Ectodermal cell (in vitro differentiated cells): Measurements from ENCODE around the gene GREB1L.
"Not testable (repeated sequence)": the region's sequence is repeated elsewhere in the genome, so short reads cannot be mapped to it uniquely, and the experiment has no call there.

Experiments
- H3K27ac ChIP-seq: 2 replicates; pipeline ENCODE4 v1.7.0; 2013; ENCODE audit warnings: mild to moderate bottlenecking, low read depth, low read length; ENCODE audit not compliant: insufficient read depth, poor library complexity, severe bottlenecking
- H3K27me3 ChIP-seq: 2 replicates; pipeline ENCODE4 v1.7.0; 2013; ENCODE audit warnings: mild to moderate bottlenecking, low read length; ENCODE audit not compliant: insufficient read depth, control insufficient read depth, poor library complexity, severe bottlenecking
- H3K36me3 ChIP-seq: one replicate; pipeline ENCODE4 v1.7.0; 2013; ENCODE audit warnings: low read length; ENCODE audit not compliant: control insufficient read depth, insufficient read depth
- H3K4me1 ChIP-seq: one replicate; pipeline ENCODE4 v1.7.0; 2013; ENCODE audit warnings: low read length; ENCODE audit not compliant: control insufficient read depth, insufficient read depth
- H3K4me3 ChIP-seq: 2 replicates; pipeline ENCODE4 v1.7.0; 2013; ENCODE audit warnings: low read depth, low read length, control low read depth; ENCODE audit not compliant: insufficient read depth
- H3K9me3 ChIP-seq: 2 replicates; pipeline ENCODE4 v1.7.0; 2013; ENCODE audit warnings: mild to moderate bottlenecking, low read length, moderate library complexity; ENCODE audit not compliant: control insufficient read depth
- WGBS, 2 experiments: methylation state at CpG; one replicate each; pipeline ENCODE4 v1.1.7; 2013; ENCODE audit warnings: missing lambda C conversion rate in 2 of 2; 5-methylcytosine and 5-hydroxymethylcytosine counted together

The GREB1L gene

DNA sequence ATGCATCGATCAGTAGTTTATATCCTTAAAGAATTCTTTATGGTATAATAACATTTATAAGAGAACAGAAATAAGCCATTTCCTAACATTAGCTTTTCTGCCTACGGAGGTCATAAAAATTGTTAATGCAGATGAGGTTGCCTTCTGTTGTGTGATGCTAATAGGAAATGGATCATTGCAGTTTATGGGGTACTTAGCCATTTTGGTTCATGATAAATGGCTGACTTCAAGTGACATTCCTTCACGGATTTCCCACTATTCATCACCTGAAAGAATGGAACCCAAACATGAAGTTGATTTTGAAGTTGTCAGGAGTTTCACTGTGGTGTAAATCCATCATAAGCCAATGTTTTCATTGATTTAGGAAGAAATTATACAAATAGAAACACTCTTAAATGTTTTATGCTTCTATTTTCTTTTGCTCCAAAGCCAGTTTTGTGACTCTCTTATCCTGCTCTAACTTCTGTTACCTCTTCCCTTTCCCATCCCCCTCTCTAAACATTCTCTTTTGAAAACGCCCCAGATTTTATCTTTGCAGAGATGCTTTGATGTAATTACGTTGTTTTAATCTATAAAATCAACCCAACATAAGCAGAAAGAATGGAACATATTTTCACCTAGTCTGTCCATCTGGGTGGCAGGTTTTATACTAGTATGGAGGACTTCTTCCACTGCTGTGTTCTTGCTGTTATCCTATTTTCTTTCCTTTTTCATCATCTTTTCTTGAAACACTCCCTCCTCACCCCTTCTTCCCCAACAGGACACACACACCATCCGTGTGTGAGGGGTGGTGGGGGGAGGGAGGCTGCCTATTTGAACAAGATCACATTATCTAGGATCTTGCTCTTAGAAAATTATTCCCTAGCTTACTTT is 58.2 kb downstream of the GREB1L start:
- Histone ChIP-seq H3K4me1 (peaks cover 36% of the 10 kb centered on the region), H3K27me3 (no peaks in the 10 kb centered on the region), H3K4me3 (no peak overlapping the region), H3K9me3 (no peaks in the 10 kb centered on the region), H3K36me3 (no peaks in the 10 kb centered on the region), H3K27ac (peak overlapping the region; percentile 22)
- WGBS, 2 experiments, result 73% methylated on average over 4 of the region's 6 CpGs; no CpG with 5 or more reads in 1 of the 2 experiments

DNA sequence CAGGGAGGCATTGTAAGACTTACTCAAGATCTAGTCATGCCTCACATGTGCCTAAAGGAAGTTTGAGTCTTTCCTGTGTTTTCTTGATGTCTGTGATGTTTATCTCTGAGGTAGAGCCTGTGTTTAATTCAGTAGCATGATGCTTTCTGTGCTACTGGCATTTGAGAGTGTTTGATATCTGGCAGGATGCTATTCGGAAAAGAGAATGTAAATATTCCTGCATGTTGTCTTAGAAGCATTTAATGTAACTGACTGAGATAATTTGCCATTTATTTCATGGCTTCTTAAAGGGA is 58.8 kb downstream of the GREB1L start:
- Histone ChIP-seq H3K27ac (peak overlapping the region; percentile 22), H3K36me3 (no peaks in the 10 kb centered on the region), H3K4me3 (no peak overlapping the region), H3K9me3 (no peaks in the 10 kb centered on the region), H3K27me3 (no peaks in the 10 kb centered on the region), H3K4me1 (peaks cover 39% of the 10 kb centered on the region)
- WGBS, 2 experiments, result 84 to 87% methylated on average over 1 of the region's 1 CpG

DNA sequence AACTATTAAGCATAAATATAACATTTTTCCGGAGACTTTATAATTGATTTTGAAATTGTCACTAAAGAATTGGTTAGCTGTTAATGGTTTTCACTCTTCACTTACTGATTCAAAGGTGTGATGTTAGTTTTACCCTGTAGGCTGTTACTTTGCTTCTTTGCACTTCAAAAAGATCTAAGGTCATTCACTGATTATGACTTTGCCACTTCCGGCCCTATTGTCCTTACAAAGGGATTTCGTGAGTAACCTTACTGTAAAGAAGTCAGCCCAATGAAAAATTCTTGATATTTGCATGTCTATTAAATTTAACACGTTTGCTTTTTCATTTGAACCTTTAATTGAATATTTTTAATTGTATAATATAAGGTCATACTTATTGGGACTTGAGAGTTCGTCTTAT is 61.4 kb downstream of the GREB1L start:
- Histone ChIP-seq H3K27ac (no peak overlapping the region), H3K4me1 (peaks cover 56% of the 10 kb centered on the region), H3K36me3 (no peaks in the 10 kb centered on the region), H3K27me3 (no peaks in the 10 kb centered on the region), H3K9me3 (no peaks in the 10 kb centered on the region), H3K4me3 (no peak overlapping the region)
- WGBS, 2 experiments, result 75 to 80% methylated on average over 4 of the region's 5 CpGs

DNA sequence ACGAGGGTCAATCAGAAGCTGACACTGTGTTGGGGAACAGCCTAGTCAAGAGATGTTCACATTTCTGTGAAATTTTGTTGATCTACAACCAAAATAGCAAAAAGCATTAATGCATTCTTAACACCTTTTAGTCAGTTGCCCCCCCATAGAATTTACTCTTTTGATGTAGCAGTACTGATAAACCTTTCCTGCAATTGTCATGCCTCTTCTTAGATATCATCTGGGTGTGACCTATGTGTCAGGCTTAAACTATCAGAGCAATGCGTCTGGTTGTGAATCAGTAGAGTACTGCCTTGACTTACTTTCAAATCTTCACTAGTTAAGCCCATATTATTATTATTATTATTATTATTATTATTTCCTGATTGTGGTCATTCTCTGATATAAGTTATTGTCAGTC is 61.9 kb downstream of the GREB1L start:
- H3K27me3 ChIP-seq, result no peaks in the 10 kb centered on the region
- H3K4me1 ChIP-seq, result peaks cover 56% of the 10 kb centered on the region
- H3K4me3 ChIP-seq, result no peak overlapping the region
- 93 to 98% methylated on average over 2 of the region's 2 CpGs for WGBS, 2 experiments
- H3K27ac ChIP-seq, result no peak overlapping the region
- no peaks in the 10 kb centered on the region for H3K36me3 ChIP-seq
- no peaks in the 10 kb centered on the region for H3K9me3 ChIP-seq

GRCh38 chr18:21305621-21306020 is 63.6 kb downstream of the GREB1L start:
- no peaks in the 10 kb centered on the region for H3K27me3 ChIP-seq
- no peaks in the 10 kb centered on the region for H3K9me3 ChIP-seq
- H3K36me3 ChIP-seq, result peaks cover 3% of the 10 kb centered on the region
- H3K27ac ChIP-seq, result no peak overlapping the region
- peaks cover 44% of the 10 kb centered on the region for H3K4me1 ChIP-seq
- no peak overlapping the region for H3K4me3 ChIP-seq

GRCh38 chr18:21306368-21306767 is 64.3 kb downstream of the GREB1L start:
- Histone ChIP-seq H3K36me3 (peaks cover 3% of the 10 kb centered on the region), H3K4me1 (peaks cover 37% of the 10 kb centered on the region), H3K27me3 (no peaks in the 10 kb centered on the region), H3K9me3 (no peaks in the 10 kb centered on the region), H3K27ac (no peak overlapping the region), H3K4me3 (no peak overlapping the region)
- WGBS, 2 experiments, result 90 to 97% methylated on average over 2 of the region's 2 CpGs

- Histone ChIP-seq H3K36me3 (peaks cover 3% of the 10 kb centered on the region), H3K4me1 (peaks cover 29% of the 10 kb centered on the region), H3K27ac (no peak overlapping the region), H3K27me3 (no peaks in the 10 kb centered on the region), H3K9me3 (no peaks in the 10 kb centered on the region), H3K4me3 (no peak overlapping the region)
- 60 to 63% methylated on average over 7 of the region's 7 CpGs for WGBS, 2 experiments
These were observed 65.5 kb downstream of the GREB1L start for GRCh38 chr18:21307578-21307977.

- Histone ChIP-seq H3K27ac (no peak overlapping the region), H3K36me3 (peaks cover 3% of the 10 kb centered on the region), H3K9me3 (no peaks in the 10 kb centered on the region), H3K27me3 (no peaks in the 10 kb centered on the region), H3K4me3 (no peak overlapping the region), H3K4me1 (peaks cover 27% of the 10 kb centered on the region)
- WGBS, 2 experiments, result 89 to 92% methylated on average over 5 of the region's 5 CpGs
These were observed 67.2 kb downstream of the GREB1L start for GRCh38 chr18:21309248-21309647.

DNA sequence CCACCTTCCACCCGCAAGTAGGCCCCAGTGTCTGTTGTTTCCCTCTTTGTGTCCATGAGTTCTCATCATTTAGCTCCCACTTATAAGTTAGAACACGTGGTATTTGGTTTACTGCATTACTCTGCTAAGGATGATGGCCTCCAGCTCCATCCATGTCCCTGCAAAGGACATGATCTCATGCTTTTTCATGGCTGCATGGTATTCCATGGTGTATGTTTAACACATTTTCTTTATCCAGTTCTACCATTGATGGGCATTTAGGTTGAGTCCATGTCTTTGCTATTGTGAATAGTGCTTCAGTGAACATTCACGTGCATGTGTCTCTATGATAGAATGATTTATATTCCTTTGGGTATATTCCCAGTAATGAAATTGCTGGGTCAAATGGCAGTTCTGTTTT is 69.9 kb downstream of the GREB1L start:
- 89 to 90% methylated on average over 3 of the region's 3 CpGs for WGBS, 2 experiments
- not testable (repeated sequence) for H3K4me3 ChIP-seq

GRCh38 chr18:21313576-21313975 is 71.5 kb downstream of the GREB1L start:
- H3K9me3 ChIP-seq, result no peaks in the 10 kb centered on the region
- 93 to 100% methylated on average over 1 of the region's 1 CpG for WGBS, 2 experiments
- no peaks in the 10 kb centered on the region for H3K27me3 ChIP-seq
- peaks cover 14% of the 10 kb centered on the region for H3K4me1 ChIP-seq
- H3K4me3 ChIP-seq, result no peak overlapping the region
- H3K27ac ChIP-seq, result no peak overlapping the region
- peaks cover 3% of the 10 kb centered on the region for H3K36me3 ChIP-seq

More for the DNA sequence above, 69.9 kb downstream of the GREB1L start:
- not testable (repeated sequence) for H3K36me3 ChIP-seq, H3K27ac ChIP-seq, H3K27me3 ChIP-seq, H3K9me3 ChIP-seq
- H3K4me1 ChIP-seq, result peaks cover 22% of the 10 kb centered on the region
